Peyer's patch (tissue), 4 donors: ENCODE measurements around the gene EML4.

Source experiments
- CTCF ChIP-seq, 6 experiments: fragments of 450-650 bp in 4 of 6; fragments of 200-600 bp in 2 of 6; sonication (generic) in 1 of 6; IDR thresholded peaks; one replicate each; pipeline ENCODE4 v1.5.1; 2017 to 2019; ENCODE audit warnings: antibody characterized with exemption in 6 of 6, mild to moderate bottlenecking in 3 of 6, moderate library complexity in 1 of 6
- POLR2A ChIP-seq, 2 donors: fragments of 450-650 bp; IDR thresholded peaks; one replicate each; pipeline ENCODE4 v1.5.1; 2017; ENCODE audit warnings: antibody characterized with exemption in 2 of 2, mild to moderate bottlenecking in 2 of 2, moderate library complexity in 2 of 2

GRCh38 chr2:42230891-42231290 is 61.7 kb downstream of the EML4 start:
- TF ChIP-seq CTCF (IDR thresholded peaks at IDR 0.05) (no peak), POLR2A (IDR thresholded peaks at IDR 0.05) (no peak)
